ENCODE data around the gene GGA1. TPM values are rescaled to one million over a fixed set of nuclear protein-coding genes. Genes with fewer than 3 reads are reported as not detected.

The GGA1 gene
- total and polyA plus RNA-seq, 2 donors (not counting 1 experiment from before 2014, with no cell fraction given) = 137 to 154 TPM

- H3K9ac ChIP-seq (ENCODE audit: low read length) = peak overlapping the region; percentile 53
- TF ChIP-seq, protein P1, sequence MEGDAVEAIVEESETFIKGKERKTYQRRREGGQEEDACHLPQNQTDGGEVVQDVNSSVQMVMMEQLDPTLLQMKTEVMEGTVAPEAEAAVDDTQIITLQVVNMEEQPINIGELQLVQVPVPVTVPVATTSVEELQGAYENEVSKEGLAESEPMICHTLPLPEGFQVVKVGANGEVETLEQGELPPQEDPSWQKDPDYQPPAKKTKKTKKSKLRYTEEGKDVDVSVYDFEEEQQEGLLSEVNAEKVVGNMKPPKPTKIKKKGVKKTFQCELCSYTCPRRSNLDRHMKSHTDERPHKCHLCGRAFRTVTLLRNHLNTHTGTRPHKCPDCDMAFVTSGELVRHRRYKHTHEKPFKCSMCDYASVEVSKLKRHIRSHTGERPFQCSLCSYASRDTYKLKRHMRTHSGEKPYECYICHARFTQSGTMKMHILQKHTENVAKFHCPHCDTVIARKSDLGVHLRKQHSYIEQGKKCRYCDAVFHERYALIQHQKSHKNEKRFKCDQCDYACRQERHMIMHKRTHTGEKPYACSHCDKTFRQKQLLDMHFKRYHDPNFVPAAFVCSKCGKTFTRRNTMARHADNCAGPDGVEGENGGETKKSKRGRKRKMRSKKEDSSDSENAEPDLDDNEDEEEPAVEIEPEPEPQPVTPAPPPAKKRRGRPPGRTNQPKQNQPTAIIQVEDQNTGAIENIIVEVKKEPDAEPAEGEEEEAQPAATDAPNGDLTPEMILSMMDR (IDR thresholded peaks at IDR 0.05) = peak; percentile 77
- TF ChIP-seq EZH2 (IDR thresholded peaks at IDR 0.05; ENCODE audit: borderline replicate concordance, insufficient read depth, low read depth, low read length, poor library complexity, severe bottlenecking) = peak; percentile 80
- intact Hi-C loops (cut with micrococcal nuclease) = no loop called here
- peak overlapping the region in 4 of 5 experiments; percentile 17 to 65 (median 39) for H3K4me3 ChIP-seq (ENCODE audit: control extremely low read depth in 1 of 5, extremely low read depth in 1 of 5, insufficient read depth in 1 of 5, low read depth in 2 of 5, low read length in 4 of 5)
- H3K4me1 ChIP-seq (ENCODE audit: control insufficient read depth in 2 of 2, insufficient read depth in 2 of 2, low read length in 2 of 2) = peaks cover 27 to 32% of the 10 kb centered on the region in 2 donors
- H3K36me3 ChIP-seq (replicated peaks in 1 of 2; ENCODE audit: control extremely low read depth in 1 of 2, control insufficient read depth in 1 of 2, extremely low read depth in 1 of 2, insufficient read depth in 2 of 2, low read length in 1 of 2) = no peaks in the 10 kb centered on the region
- DNase-seq (peak; percentile 82), ATAC-seq (ENCODE audit: low read depth) (peak; percentile 54)
- peaks cover 0 to 61% (median 25%) of the 10 kb centered on the region in 4 experiments for H3K27me3 ChIP-seq (replicated peaks in 1 of 4; ENCODE audit: control extremely low read depth in 1 of 4, control insufficient read depth in 3 of 4, insufficient read depth in 4 of 4, low read length in 3 of 4)
- Mint-ChIP-seq H3K27ac (peak overlapping the region; percentile 67), H3K27me3 (peaks cover 43% of the 10 kb centered on the region), H3K9me3 (ENCODE audit: insufficient read depth) (no peaks in the 10 kb centered on the region), H3K4me3 (peak overlapping the region; percentile 78), H3K4me1 (peaks cover 26% of the 10 kb centered on the region)
- no peaks in the 10 kb centered on the region for H3K79me2 ChIP-seq (ENCODE audit: control insufficient read depth, insufficient read depth, low read length)
- CTCF ChIA-PET = interaction anchor here (0.6 to 4.8 kb wide), 12 partner anchors 10 to 375 kb away, joined by 3 to 69 read pairs (median 4); no protein-coding TSS in a partner anchor
- POLR2A ChIA-PET = interaction anchor here (0.5 to 0.6 kb wide), 2 partner anchors 79 to 1185 kb away, joined by 7 to 8 read pairs; no protein-coding TSS in a partner anchor
- H2AFZ ChIP-seq (ENCODE audit: insufficient read depth, low read depth, low read length, poor library complexity, severe bottlenecking) = peak overlapping the region; percentile 60
- peak overlapping the region; percentile 91 for H3K4me2 ChIP-seq (replicated peaks; ENCODE audit: low read depth, low read length, poor library complexity, severe bottlenecking)
- no peak overlapping the region for H3K27ac ChIP-seq (ENCODE audit: low read length in 2 of 2)
- 3% methylated on average over 56 of the region's 56 CpGs for WGBS (ENCODE audit: insufficient coverage)
- peaks cover 0 to 17% (median 0%) of the 10 kb centered on the region in 3 donors for H3K9me3 ChIP-seq (ENCODE audit: control extremely low read depth in 1 of 3, control insufficient read depth in 2 of 3, insufficient read depth in 1 of 3, low read length in 2 of 3)
- no peaks in the 10 kb centered on the region for H4K20me1 ChIP-seq (ENCODE audit: control insufficient read depth, insufficient read depth, low read length, poor library complexity, severe bottlenecking)
Measured at GRCh38 chr22:37561212-37562048, 47.2 kb upstream of the GGA1 start.

Measured in B cell (primary cell).